ENCODE data around the gene RUNX2. TPM values are rescaled to one million over a fixed set of nuclear protein-coding genes. Genes with fewer than 3 reads are reported as not detected.

RUNX2 gene
- total and polyA plus RNA-seq, 9 of the 15 experiments (the other 6 are each of a cell fraction or from before 2014, with no cell fraction given): 0.29 to 1.00 (median 0.43) TPM

- no peak overlapping the region for H3K4me2 ChIP-seq (ENCODE audit: insufficient read depth, low read length)
- TF ChIP-seq CREM (IDR thresholded peaks at IDR 0.05; ENCODE audit: low read depth): no peak
- no peak for TF ChIP-seq ZNF609 (CRISPR knock-in tag; IDR thresholded peaks at IDR 0.05; ENCODE audit: borderline replicate concordance)
- no peak for TF ChIP-seq PTTG1 (tag; IDR thresholded peaks at IDR 0.05; ENCODE audit: low read depth)
- no peak for TF ChIP-seq ADNP (tag; IDR thresholded peaks at IDR 0.05)
- peak; percentile 70 for TF ChIP-seq EGR1 (conservative IDR thresholded peaks at IDR 0.05)
- TF ChIP-seq GTF2F1 (IDR thresholded peaks at IDR 0.05; ENCODE audit: low read depth, low read length): no peak
- TF ChIP-seq RCOR1 (IDR thresholded peaks at IDR 0.05; ENCODE audit: borderline replicate concordance in 1 of 2, low read depth in 2 of 2, low read length in 2 of 2): 0 out of 4 replicates have a peak, but pooled peaks of 1 of the 2 experiments have one; percentile 27
- TF ChIP-seq MCM3 (IDR thresholded peaks at IDR 0.05): no peak
- TF ChIP-seq SOX6 (IDR thresholded peaks at IDR 0.05): peak; percentile 41; the same call in 1 of the 2 replicates
- no peak for TF ChIP-seq LEF1 (IDR thresholded peaks at IDR 0.05)
- TF ChIP-seq ZBED1 (IDR thresholded peaks at IDR 0.05): no peak
- no peak for TF ChIP-seq ZNF253 (CRISPR knock-in tag; conservative IDR thresholded peaks at IDR 0.05)
- in situ Hi-C loops (cut with MboI) (no loop called here), intact Hi-C loops (cut with micrococcal nuclease) (loop anchor here (5.0 kb wide), 2 partner anchors 38 to 128 kb away; no protein-coding TSS in a partner anchor)
- no peak for FAIRE-seq
- no peak for ATAC-seq
- H3K4me3 ChIP-seq: no peak overlapping the region
- peaks cover 0 to 38% of the 10 kb centered on the region in 2 experiments; a peak in 4 of 5 replicates for H3K4me1 ChIP-seq (replicated peaks in 1 of 2; ENCODE audit: control insufficient read depth in 2 of 2, insufficient read depth in 2 of 2, low read length in 2 of 2)
- POLR2A ChIA-PET: interaction anchor here (2.3 kb wide), 1 partner anchor 12 kb away, joined by 10 read pairs; no protein-coding TSS in a partner anchor
- H3K36me3 ChIP-seq (ENCODE audit: control insufficient read depth, insufficient read depth, low read length): no peaks in the 10 kb centered on the region
- no TSS peak for BruUV-seq (replicated peaks)
- no peak overlapping the region for H3K27ac ChIP-seq (ENCODE audit: extremely low read depth, low read depth, low read length)
- WGBS (ENCODE audit: insufficient coverage, low coverage, missing lambda C conversion rate): 37% methylated on average over 6 of the region's 6 CpGs
- no peak overlapping the region for H3K9ac ChIP-seq (ENCODE audit: insufficient read depth in 1 of 2, low read depth in 2 of 2, low read length in 2 of 2)
- no peaks in the 10 kb centered on the region for H3K9me3 ChIP-seq (replicated peaks; ENCODE audit: control insufficient read depth, insufficient read depth, low read depth, low read length)
- H3K9me1 ChIP-seq (ENCODE audit: control insufficient read depth, insufficient read depth, low read length): no peaks in the 10 kb centered on the region
- no peaks in the 10 kb centered on the region for H3K79me2 ChIP-seq (ENCODE audit: control insufficient read depth, insufficient read depth, low read length)
- no peak for DNase-seq (ENCODE audit: extremely low read depth in 1 of 4, low spot score in 3 of 4)
- H2AFZ ChIP-seq (ENCODE audit: low read depth, low read length): no peak overlapping the region
- CTCF ChIA-PET (ENCODE audit: low intra/inter-chr PET ratio): no interaction called here
- H4K20me1 ChIP-seq (replicated peaks; ENCODE audit: control insufficient read depth, insufficient read depth, low read length): no peaks in the 10 kb centered on the region
- peaks cover 9 to 17% of the 10 kb centered on the region in 2 experiments; a peak in 4 of 5 replicates for H3K27me3 ChIP-seq (ENCODE audit: control insufficient read depth in 2 of 2, insufficient read depth in 2 of 2, low read length in 2 of 2)
Measured at GRCh38 chr6:45424451-45424861, 96.3 kb downstream of the RUNX2 start.

Measured in K562 (cell line).